Stimulated activated CD8-positive, alpha-beta memory T cell treated with anti-CD3 and anti-CD28 coated beads, Interleukin-7, amount 100 ng/mL, for 24 hours (primary cell): ENCODE results near the gene HOXB4.

Experiments used
- DNase-seq: peaks from one replicate; pipeline ENCODE4 v3.0.0-alpha.2; 2020; ENCODE audit warnings: low read depth

HOXB4 gene

DNA sequence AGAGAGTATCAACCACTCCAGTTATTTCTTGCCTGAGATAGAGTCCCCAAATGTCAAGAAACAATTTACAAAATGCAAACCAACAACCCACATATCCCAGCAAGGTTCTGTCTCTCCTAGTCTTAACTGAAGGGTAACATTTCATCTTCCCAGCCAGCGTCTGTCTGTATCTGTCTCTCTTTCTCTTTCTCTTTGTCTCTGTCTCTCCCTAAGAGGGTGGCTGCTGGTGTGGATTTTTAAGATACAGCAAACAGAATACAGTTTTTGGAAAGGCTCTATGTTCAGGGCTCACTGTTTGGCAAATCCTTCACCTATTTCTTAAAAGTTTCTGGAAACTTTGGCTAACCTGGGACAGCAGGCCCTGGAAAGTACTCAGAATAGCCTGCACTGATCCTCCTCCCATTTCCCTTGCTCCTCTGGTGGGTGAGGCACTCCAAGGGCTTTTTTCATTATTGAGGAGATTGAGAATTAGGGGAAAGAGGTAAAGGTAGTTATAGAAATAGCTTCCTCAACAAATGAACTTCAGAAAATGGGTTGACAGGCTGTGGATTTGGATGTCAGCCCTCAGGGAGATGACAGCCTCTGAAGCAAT is 6.2 kb downstream of the HOXB4 start:
- no peak for DNase-seq

DNA sequence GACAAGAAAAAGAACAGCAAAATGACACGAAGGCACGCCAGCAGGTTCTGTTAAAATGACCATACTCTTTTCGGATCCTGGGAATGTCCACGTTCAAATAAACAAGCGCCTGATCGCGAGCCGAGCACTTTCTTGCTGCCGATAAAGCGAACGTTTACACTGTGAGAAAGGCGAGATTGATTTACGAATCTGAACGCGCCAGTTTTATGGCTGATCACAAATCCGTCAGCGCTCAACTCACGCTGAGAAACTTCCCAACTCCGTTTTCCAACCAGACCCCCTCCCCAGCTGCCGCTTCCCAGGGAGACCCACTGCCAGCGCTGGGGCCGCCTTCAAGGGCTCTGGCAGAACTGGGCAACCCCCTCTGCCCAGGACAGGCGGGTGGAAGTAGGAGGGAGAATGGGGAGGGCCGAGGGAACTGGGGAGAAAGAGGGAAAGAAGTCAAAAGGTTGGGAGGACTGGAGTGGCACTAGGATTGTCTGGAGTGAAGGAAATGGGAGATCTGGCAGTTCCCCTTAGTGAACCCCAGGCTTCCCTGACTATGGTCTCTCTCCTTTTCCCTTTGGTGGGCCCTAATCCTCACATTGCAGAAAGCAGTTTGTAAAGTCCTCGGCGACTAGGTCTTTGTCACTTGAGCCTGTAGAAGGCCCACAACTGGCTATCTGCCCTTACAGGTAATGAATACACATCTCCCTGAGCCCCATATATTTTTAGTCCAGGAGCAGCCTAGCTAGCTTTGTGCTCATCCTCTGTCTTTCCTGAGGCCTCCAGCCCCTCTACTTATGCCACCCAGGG is 6.9 kb downstream of the HOXB4 start:
- DNase-seq, result no peak

DNA sequence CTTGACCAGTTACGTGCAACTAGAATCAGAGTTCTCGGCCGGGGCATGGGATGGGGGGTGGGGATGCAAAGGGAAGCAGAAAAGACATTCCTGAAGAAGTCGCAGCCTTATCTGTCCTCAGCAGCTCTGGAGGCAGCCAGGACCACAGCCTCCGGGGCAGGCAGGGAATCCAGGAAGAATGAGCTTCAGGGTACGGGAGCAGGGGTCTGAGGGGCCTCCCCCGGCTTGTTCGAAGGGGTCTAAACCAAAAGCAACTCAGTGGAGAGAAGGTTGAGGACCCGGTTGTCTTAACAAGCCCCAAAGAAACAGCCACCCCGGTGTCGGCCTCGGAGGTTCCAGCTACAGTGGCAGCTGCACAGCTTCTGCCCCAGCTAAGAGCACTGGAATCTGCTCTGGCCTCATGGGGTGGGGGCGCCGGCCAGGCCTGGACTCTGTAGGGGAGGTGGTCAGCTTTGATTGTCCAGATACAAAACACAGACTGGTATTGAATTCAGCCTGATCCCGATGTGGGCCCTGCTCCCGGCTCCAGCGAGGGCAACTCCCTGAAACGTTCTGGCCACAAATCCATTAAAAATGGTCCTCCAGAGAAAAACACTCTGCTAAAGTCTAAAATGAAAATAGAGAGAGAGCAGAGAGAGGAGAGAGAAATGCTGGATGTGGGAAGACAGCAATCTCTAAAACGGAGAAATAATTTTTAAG is 7.7 kb downstream of the HOXB4 start:
- DNase-seq, result no peak

DNA sequence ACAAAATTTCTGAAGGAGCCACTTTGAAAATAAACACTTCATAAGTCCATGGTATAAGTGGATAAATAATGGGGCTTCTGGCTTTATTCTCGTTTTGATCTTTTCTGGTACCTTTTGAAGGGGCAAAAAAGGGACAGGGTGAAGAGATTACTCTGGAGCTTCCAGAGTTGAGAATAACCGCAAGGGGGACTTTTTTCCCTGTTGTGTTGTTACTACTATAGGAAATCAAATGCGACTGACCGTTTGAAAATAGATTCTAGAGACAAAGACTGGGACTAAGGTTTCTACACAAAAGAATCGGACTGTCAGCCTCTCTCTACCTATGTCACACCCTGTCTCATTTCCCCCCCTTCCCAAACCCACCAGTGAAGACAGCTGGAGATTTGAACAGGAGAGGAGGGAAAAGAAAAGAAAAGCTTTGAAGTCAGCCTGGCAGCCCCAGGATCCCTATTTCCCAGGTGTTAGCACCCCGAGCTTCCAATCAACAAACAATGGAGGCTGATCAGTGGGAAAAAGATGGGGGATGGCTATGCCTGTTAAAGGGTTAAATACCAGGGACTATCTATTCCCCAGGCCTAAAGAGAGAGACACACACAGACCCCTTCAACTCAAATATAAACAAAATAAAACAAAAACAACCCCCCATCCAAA is 8.4 kb downstream of the HOXB4 start:
- DNase-seq, result no peak

DNA sequence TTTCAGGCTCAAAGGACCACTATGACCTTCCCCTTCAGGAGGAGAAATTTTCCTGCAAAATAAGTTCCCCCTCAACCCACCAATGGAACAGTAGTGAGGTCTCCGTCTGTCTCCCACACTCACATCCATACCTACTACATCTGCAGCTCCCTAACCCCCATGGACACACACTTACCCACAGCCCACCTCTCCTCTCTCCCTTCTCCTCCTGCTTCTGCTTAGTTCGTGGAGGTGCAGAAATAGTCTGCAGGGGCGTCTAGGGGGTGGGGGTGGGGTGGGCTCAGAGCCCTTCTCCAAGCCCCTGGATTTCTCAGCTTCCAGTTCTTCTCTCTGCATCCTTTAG is 8.9 kb downstream of the HOXB4 start:
- DNase-seq, result no peak

DNA sequence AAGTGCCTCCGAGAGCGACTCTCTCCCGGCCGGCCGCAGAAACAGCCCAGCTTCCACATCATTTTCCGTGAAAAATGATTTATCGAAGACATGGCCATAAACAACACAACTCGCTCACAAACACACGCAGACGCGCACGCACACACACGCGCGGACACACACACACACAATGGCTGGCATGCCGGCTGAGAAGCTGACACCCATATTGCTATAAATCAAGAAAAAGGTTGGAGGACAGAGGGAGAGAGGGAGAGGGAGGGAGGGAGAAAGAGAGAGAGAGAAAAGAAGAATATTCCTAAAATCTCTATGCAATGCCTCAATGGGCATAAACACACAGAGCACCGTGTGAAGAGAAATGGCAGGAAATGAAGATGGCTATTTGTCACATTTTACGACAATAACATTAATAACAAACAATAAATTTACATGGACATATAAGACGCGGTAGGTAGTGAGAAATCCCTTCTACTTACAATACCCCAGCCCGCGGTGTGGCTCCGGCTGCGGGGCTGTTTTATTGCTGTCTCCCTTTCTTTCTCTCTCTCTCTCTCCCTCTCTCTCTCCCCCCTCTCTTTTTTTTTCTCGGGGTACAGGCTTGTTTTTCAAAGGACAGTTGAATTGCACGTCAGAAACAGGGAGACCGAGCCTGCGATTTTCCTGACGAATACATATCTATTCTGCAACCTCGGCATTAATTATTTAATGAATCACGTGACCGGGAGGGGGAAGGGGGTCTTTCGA is 9.5 kb downstream of the HOXB4 start:
- no peak for DNase-seq

DNA sequence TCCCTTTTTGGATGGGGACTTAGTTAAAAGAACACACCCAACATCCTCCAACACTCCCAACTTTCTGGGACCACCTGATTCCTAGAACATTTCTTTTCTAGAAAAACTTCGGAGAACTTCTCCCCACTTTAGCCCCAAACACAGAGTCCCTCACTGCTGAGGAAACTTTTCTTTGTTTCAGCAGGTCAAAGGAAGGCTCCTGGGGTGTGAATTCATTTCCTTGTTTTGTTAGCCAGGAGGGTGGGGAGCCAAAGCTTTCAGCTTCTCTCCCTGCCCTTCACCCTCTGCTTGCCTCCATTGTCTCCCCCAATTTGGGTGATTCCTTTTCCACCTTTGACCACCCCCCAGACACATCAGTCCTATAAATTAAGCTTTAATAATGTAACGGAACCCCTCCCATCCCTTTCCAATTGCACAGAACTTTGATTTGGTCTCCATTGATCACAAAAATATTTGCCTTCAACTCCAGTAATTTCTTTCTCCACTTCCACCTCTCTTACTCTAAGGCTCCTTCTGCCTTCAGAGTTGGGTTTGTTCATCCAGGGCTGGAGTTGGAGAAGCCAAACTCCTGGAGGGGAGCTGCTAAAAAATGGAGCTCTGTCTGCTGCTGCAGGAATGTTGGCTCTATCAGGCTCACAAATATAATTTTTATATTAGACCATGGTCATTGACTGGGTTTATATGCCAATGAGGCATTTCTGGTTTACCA is 10.3 kb downstream of the HOXB4 start:
- DNase-seq, result no peak

DNA sequence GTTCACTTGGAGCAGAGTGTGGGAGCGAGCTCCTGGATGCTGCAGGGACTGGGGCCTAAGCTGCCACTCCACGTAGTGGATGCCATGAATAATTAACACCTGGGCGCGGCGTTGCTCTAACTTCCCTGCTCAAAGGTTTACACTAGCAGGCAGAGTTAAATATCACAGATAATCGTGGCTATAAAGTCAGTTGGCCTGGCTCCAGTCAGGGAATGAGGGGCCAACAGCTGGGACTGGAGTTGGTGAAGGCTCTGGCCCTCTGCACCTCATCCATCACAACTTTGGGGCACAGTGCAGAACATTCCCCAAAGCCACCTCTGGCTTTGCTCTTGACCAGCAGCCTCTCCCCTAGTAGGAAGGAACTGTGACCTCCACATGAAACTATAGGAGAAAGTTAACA is 10.9 kb downstream of the HOXB4 start:
- DNase-seq, result no peak

DNA sequence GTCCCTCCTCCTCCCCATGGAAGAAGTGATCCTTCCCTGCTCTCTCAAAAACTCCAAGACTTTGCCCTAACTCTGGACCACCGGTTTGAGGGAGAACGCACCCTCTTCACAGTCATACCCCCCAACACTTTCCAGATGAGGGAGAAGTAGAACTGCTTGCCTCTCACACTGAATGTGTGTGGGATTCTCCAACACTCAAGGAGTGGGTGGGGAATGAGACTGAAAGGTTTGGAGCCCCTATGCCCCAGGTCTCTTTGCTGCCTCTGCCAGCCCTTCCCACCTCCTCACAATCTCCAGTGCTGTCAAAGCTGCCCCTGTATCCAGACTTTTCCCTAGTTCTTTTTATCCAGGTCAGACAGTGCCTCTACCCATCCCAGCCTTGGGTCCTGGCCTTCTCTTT is 11.4 kb downstream of the HOXB4 start:
- DNase-seq, result no peak

DNA sequence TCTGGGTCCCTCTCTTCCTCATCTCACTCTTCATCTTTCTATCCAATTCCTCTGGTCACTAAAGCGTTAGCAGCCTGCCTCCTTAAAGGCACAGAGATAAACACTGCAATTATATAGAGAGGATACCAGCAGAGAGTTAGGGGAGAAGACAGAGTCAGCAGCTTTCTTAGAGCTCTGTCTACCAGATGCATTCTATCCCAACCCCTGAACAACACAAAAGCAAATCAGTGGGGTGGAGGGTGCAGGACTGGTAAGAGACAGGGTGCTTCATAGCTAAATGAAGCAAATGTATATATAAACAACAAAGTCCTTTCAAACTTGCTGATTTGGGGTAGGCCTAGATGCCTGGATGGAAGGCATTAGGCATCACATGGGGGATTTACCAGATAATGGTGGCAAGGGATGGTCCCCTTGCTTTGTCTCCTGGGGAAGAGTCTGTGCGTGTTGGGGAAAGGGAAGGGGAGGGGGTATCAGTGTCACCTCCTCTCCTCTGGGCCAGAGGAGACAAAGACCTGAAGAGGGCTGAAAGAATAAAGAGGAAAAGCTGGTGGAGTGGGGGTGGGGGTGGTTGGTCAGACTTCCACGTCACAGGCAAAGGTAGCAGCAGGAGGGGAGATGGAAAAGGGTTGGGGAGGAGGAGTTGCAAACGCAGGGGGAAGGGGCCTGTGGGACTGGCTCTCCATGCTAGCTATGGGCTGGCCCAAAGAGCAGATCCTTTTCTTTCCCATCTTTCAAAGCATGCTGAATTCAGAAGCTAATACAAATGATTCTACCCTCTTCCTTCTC is 12.0 kb downstream of the HOXB4 start:
- DNase-seq, result no peak

DNA sequence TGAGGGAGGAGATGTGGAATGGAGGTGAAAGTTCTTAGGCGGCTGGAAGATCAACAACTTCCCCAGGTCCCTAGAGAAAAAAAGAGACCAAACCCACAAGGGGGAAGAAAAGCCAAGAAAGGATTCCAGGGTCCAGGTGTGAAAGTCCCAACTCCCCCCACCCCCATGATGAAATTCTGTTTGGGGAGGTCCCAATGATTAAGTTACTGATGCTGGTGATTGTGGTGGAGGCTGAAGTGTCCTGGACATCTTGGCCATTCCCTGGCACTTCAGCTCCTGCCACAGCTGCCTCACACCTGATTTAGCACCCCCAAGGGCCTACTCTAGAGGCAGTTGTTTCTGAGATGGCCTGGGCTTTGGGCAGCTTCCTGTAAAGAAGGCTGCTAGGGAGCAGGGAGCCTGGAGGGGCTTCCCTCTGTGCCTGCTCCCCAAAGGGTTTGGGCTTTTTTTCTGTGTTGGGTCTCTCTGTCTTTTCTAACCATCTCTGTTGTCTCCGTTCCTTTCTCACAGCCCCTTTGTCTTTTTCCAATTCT is 13.1 kb downstream of the HOXB4 start:
- DNase-seq, result no peak

DNA sequence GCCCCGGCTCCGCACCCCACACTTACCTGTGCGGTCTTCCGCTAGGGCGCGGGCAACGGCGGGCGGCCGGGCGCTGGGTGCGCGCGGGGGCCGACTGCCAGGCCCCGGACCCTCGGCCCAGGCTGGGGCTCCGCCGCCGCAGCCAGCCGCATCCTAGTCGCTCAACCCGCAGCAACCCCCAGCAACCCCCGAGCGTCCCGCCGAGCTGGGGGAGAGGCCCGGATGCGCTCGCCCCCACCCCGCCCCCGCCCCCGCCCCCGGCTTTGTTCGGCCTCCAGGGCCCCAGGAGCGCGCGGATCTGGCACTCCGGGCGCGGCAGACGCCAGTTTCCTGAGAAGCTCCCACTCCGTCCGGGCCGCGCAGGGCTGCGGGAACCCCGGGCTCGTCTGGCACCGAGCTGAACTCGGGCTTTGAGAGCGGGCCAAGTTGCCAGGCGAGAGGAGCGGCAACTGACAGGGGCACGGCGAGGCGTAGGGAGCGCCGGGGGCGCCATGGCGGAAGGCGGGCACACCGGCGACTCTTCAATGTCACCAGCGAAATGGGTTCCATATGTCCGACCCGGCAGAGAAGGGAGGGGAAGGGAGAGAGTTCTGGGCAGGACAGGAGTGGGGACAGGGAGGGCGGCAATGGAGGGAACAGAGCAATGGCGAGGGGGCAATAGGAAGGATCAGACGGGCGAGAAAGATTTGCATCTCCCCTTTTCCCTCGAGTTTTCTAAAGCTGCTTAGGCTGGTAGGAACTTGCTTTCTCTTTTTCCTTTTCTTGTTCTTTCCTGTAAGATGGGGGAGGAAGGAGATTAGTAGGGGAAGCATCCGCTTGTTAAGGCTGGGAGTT is 13.7 kb downstream of the HOXB4 start:
- DNase-seq, result no peak

DNA sequence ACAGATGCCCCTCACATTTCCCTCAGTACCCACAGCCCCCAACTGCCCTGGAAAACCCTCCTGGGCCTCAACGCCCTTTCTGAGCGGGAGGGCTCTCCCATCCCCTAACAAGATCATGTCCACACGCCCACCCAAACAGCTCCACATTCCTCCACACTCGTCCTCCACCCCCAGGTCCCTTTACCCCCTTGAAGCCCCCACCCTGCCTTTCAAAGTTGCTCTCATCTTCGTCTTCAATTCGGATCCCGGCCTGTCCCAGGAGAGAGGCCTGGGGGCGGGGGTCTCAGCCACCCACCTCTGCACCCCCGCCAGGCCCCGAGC is 14.3 kb downstream of the HOXB4 start:
- DNase-seq, result no peak

DNA sequence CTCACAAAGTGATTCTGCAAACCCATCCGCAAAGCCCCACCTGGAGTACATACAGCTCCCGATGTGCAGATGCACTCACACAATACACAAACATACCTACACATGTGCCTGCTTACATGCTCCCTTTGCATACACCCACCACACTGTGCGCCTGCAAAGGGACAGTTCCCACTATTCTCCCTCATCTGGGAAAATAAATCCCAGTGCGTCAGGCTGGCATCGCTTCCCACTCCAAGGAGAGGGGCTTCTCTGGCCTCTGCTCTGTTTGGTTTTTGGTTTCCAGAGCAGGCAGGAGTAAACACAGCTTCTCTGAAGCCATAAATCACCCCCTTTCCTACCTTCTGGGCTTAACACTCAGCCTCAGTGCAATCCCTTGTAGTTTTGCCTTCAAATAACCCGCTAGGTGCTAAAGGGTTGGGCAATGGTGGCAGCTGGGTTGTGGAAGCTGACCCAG is 14.7 kb downstream of the HOXB4 start:
- DNase-seq, result no peak

DNA sequence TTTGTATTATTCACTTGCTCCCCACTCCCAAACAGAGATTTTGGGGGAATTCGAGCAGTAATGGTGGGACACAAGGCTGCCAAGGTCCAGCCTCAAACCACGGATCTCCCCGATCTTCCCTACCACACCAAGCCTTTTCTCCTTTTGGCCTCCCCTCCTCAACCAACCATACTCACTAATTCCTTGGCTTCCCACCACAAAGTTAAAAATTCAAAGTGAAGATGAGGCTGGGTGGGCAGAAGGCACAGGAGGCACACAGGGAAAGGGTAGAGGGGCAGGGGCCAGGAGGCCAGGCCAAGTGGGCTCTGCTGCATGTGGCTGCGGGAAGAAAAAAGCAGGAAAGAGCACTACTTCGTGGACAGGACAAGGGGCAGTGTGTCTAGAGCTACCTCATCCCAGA is 15.2 kb downstream of the HOXB4 start:
- DNase-seq, result no peak

DNA sequence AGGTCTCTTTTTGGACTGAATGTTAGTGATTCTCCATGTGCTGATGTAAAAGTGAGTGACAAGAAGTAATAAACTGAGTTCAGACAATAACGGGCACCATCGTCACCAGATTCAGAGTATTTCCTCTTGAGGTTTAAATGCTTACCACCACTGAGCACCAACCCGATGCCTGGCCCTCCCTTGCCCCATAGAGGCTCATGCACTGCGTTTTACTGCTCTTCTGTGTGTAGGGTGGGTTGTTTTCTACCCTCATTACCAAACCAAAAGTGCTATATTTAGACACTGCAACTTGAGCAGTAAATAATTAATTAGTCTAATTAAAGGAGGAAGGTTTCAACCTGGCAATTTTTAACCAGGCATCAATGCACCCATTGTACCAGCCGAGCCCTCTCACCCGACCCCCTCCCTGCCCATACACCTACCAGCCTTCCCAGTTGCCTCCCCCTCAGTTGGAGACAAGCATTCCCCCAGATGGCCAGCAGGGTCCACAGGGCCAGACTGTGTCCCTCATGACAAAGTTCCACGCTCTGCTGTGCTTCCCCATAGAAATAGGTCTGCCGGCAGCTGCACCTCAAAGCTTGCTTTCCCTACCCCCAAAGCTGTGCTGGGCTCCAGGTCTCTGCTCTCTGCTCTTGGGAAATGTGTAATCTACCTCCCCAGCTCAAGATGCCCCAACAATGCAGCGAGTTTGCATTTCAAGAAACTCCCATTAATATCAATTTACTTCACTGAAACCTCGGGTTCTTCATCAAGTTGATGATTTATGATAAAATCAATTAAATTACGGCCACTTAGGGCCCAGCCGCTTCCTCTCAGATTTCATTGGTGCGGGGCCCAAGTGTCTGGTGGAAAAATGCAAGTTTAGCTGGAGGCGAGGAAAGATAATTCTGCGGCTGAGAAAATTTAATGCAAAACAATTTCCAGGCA is 16.0 kb downstream of the HOXB4 start:
- DNase-seq, result no peak

DNA sequence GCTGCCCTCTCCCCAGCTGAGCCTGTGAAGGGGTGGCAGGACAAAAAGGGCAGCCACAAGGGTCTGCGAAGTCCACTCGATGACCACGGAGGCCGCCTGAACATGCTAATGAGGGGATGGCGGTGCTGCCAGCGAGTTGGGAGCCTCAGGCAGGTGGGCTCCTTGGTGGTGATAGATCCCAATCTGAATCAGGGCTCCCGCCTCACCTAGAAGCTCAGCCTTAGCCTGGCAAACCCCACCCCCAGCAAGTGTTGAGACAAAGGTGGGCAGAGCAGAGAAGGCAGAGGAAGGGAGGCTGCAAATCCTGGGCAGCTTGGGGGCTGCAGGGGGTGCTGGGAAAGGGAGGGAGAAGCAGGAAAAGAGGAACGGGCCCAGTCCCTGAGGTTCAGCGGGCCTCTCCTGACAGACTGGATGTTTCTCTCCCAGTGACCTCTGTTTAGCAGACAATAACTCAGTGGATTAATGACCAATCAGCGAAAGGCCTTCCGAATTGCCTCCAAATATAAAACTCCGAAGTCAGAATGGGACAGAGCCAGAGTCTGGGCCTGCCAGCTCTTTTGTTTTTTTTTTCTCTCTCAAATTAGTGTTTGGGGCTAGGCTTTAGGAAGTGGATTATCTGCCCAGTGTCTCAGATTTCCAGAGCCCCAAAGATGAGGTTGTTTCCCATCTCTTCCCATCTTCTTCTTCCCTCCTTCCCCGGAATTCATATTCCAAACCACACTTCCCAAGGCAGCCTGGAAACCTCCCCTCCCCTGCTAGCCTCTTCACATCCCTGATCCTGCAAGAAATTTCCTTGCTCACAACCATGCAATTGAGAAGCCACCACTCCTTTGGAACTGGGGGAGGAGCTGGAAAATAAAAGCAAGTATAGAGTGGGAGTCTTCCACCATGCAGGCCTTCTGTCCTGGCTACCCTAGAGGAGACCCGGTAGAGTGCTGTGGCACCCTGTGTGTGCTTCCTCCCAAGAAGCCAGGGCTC is 18.0 kb downstream of the HOXB4 start:
- no peak for DNase-seq
